Neutrophil (primary cell): ENCODE measurements around the gene KCNQ1.
"Not testable (repeated sequence)": the region's sequence is repeated elsewhere in the genome, so short reads cannot be mapped to it uniquely, and the experiment has no call there.

ENCODE experiments used
- H3K27ac ChIP-seq: fragments of 200-600 bp; sonication (generic); 2 replicates; pipeline ENCODE4 v1.5.1; 2016; ENCODE audit warnings: mild to moderate bottlenecking, moderate library complexity
- H3K27me3 ChIP-seq: fragments of 200-600 bp; sonication (generic); 2 replicates; pipeline ENCODE4 v1.6.0; 2016; ENCODE audit warnings: mild to moderate bottlenecking
- H3K36me3 ChIP-seq: fragments of 200-600 bp; sonication (generic); 2 replicates; pipeline ENCODE4 v1.5.1; 2017
- H3K4me1 ChIP-seq, 2 experiments: fragments of 200-600 bp in 1 of 2; sonication (generic) in 1 of 2; 1 replicate in 1 of 2; 2 replicates in 1 of 2; pipeline versions ENCODE4 v1.5.1 to v1.6.1; 2013 to 2016; ENCODE audit warnings: low read depth in 1 of 2, low read length in 1 of 2, mild to moderate bottlenecking in 1 of 2, moderate library complexity in 1 of 2; ENCODE audit not compliant: control insufficient read depth in 1 of 2, insufficient read depth in 1 of 2
- H3K4me3 ChIP-seq, 2 experiments: fragments of 200-600 bp in 1 of 2; sonication (generic) in 1 of 2; 1 replicate in 1 of 2; 2 replicates in 1 of 2; pipeline ENCODE4 v1.5.1; 2013 to 2016; ENCODE audit warnings: low read depth in 1 of 2, low read length in 1 of 2, mild to moderate bottlenecking in 1 of 2, moderate library complexity in 1 of 2
- H3K9me3 ChIP-seq: fragments of 200-600 bp; sonication (generic); 2 replicates; pipeline ENCODE4 v1.5.1; 2016
- TF ChIP-seq, protein P1 (sequence below): fragments of 200-600 bp; sonication (generic); IDR thresholded peaks from 2 replicates; pipeline ENCODE4 v1.5.1; 2016; ENCODE audit warnings: antibody characterized with exemption

KCNQ1 gene

GRCh38 chr11:2612884-2613571, 168.2 kb downstream of the KCNQ1 start:
- no peak overlapping the region for H3K27ac ChIP-seq
- no peak overlapping the region for H3K4me3 ChIP-seq
- no peaks in the 10 kb centered on the region for H3K9me3 ChIP-seq
- H3K36me3 ChIP-seq, result no peaks in the 10 kb centered on the region
- H3K27me3 ChIP-seq, result peaks cover 3% of the 10 kb centered on the region
- TF ChIP-seq, protein P1, sequence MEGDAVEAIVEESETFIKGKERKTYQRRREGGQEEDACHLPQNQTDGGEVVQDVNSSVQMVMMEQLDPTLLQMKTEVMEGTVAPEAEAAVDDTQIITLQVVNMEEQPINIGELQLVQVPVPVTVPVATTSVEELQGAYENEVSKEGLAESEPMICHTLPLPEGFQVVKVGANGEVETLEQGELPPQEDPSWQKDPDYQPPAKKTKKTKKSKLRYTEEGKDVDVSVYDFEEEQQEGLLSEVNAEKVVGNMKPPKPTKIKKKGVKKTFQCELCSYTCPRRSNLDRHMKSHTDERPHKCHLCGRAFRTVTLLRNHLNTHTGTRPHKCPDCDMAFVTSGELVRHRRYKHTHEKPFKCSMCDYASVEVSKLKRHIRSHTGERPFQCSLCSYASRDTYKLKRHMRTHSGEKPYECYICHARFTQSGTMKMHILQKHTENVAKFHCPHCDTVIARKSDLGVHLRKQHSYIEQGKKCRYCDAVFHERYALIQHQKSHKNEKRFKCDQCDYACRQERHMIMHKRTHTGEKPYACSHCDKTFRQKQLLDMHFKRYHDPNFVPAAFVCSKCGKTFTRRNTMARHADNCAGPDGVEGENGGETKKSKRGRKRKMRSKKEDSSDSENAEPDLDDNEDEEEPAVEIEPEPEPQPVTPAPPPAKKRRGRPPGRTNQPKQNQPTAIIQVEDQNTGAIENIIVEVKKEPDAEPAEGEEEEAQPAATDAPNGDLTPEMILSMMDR, result no peak
- H3K4me1 ChIP-seq, result no peaks in the 10 kb centered on the region

- no peaks in the 10 kb centered on the region for H3K9me3 ChIP-seq
- TF ChIP-seq, protein P1, result no peak
- no peak overlapping the region for H3K27ac ChIP-seq
- H3K4me1 ChIP-seq, result no peaks in the 10 kb centered on the region
- no peaks in the 10 kb centered on the region for H3K27me3 ChIP-seq
- H3K36me3 ChIP-seq, result no peaks in the 10 kb centered on the region
- H3K4me3 ChIP-seq, result no peak overlapping the region
These were observed 177.1 kb downstream of the KCNQ1 start for GRCh38 chr11:2621894-2622293.

DNA sequence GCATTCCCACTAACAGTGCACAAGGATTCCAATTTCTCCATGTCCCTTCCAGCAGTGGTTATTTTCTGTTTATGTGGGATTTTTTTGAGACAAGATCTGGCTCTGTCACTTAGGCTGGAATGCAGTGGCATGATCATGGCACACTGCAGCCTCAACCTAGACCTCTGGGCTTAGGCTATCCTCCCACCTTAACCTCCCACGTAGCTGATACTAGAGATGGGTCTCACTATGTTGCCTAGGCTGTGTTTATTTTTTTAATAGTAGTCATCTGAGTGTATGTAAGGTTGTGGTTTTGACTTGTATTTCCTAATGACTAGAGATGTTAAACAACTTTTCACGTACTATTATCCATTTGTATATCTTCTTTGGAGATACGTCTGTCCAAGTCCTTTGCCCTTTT, 180.4 kb downstream of the KCNQ1 start:
- no peak overlapping the region for H3K27ac ChIP-seq
- no peaks in the 10 kb centered on the region for H3K4me1 ChIP-seq
- no peaks in the 10 kb centered on the region for H3K36me3 ChIP-seq
- H3K4me3 ChIP-seq, result no peak overlapping the region
- TF ChIP-seq, protein P1, result no peak
- no peaks in the 10 kb centered on the region for H3K9me3 ChIP-seq
- no peaks in the 10 kb centered on the region for H3K27me3 ChIP-seq

- Histone ChIP-seq H3K27ac (no peak overlapping the region), H3K27me3 (no peaks in the 10 kb centered on the region), H3K36me3 (no peaks in the 10 kb centered on the region), H3K4me3 (no peak overlapping the region), H3K4me1 (no peaks in the 10 kb centered on the region), H3K9me3 (peaks cover 5% of the 10 kb centered on the region)
- TF ChIP-seq, protein P1, result no peak
These were observed 185.9 kb downstream of the KCNQ1 start for GRCh38 chr11:2630679-2631078.

GRCh38 chr11:2631161-2631560, 186.4 kb downstream of the KCNQ1 start:
- no peaks in the 10 kb centered on the region for H3K27me3 ChIP-seq
- TF ChIP-seq, protein P1, result no peak
- no peak overlapping the region for H3K4me3 ChIP-seq
- peaks cover 5% of the 10 kb centered on the region for H3K9me3 ChIP-seq
- H3K27ac ChIP-seq, result no peak overlapping the region
- H3K36me3 ChIP-seq, result no peaks in the 10 kb centered on the region
- H3K4me1 ChIP-seq, result no peaks in the 10 kb centered on the region

DNA sequence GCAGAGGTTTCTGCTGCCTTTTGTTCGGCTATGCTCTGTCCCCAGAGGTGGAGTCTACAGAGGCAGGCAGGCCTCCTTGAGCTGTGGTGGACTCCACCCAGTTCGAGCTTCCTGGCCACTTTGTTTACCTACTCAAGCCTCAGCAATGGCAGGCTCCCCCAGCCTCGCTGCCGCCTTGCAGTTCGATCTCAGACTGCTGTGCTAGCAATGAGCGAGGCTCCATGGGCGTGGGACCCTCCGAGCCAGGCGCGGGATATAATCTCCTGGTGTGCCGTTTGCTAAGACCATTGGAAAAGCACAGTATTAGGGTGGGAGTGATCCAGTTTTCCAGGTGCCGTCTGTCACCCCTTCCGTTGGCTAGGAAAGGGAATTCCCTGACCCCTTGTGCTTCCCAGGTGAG, 195.0 kb downstream of the KCNQ1 start:
- H3K4me1 ChIP-seq, H3K4me3 ChIP-seq, H3K27ac ChIP-seq, H3K27me3 ChIP-seq, H3K9me3 ChIP-seq, H3K36me3 ChIP-seq: not testable (repeated sequence)
